Glutamatergic neuron (in vitro differentiated cells): ENCODE data around the gene MYO6. TPM values are rescaled to one million over a fixed set of nuclear protein-coding genes. Genes with fewer than 3 reads are reported as not detected.

Source experiments
- DNase-seq: peaks from one replicate; pipeline ENCODE4 v3.0.0; 2022
- H3K27ac Mint-ChIP-seq: one replicate; pipeline ENCODE4 v1.8.0; 2020; ENCODE audit warnings: mild to moderate bottlenecking, mixed read lengths, inconsistent platforms; ENCODE audit not compliant: unreplicated experiment
- H3K27me3 Mint-ChIP-seq: one replicate; pipeline ENCODE4 v1.8.0; 2020; ENCODE audit warnings: mild to moderate bottlenecking, moderate library complexity, mixed read lengths, inconsistent platforms; ENCODE audit not compliant: unreplicated experiment
- H3K36me3 Mint-ChIP-seq: one replicate; pipeline ENCODE4 v1.8.0; 2020; ENCODE audit warnings: mild to moderate bottlenecking, mixed read lengths, inconsistent platforms; ENCODE audit not compliant: unreplicated experiment
- H3K4me1 Mint-ChIP-seq: one replicate; pipeline ENCODE4 v1.8.0; 2020; ENCODE audit warnings: mild to moderate bottlenecking, low read depth, mixed read lengths, inconsistent platforms; ENCODE audit not compliant: unreplicated experiment
- H3K4me3 Mint-ChIP-seq: one replicate; pipeline ENCODE4 v1.8.0; 2020; ENCODE audit warnings: mild to moderate bottlenecking, mixed read lengths, inconsistent platforms; ENCODE audit not compliant: unreplicated experiment
- H3K9me3 Mint-ChIP-seq: one replicate; pipeline ENCODE4 v1.8.0; 2020; ENCODE audit warnings: mild to moderate bottlenecking, moderate library complexity, mixed read lengths, inconsistent platforms; ENCODE audit not compliant: unreplicated experiment
- total RNA-seq: library from RNA; stranded (reverse); fragmentation: NEBNext Ultra II Directional; extraction: Animal tissue kit (Norgen Biotek cat#: 25700); gene quantifications from one replicate; pipeline ENCODE4 v1.2.1, GENCODE V29; 2021; ENCODE audit not compliant: unreplicated experiment
- TF ChIP-seq, protein P1 (sequence below): fragments of 200-600 bp; sonication (generic); IDR thresholded peaks from one replicate; pipeline ENCODE4 v1.5.0; 2021; ENCODE audit not compliant: partially characterized antibody, unreplicated experiment

MYO6 gene
- total RNA-seq, 1 donor from 2014 or later: 72.2 TPM

DNA sequence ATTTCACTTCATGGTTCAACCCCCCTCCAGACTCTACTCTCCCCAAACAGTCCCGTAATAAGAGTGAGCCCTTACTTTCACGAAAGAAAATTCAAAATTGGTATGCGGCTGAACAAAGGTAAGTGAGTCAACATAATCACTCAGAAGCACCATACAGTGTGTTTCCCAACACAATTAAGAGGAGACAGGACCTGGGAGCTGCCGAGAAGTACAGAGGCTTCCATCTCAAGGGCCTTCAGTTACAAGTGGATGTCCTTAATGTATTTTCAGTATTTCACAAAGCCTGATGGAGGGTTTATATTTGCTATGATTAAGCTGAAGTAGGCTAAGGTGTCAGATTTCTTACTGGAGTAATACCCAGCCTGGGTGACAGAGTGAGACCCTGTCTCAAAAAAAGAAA lies 51.1 kb downstream of the MYO6 start:
- DNase-seq: no peak
- Mint-ChIP-seq H3K27ac (no peak overlapping the region), H3K27me3 (peaks cover 2% of the 10 kb centered on the region), H3K4me1 (no peaks in the 10 kb centered on the region), H3K36me3 (no peaks in the 10 kb centered on the region), H3K9me3 (peaks cover 1% of the 10 kb centered on the region), H3K4me3 (no peak overlapping the region)
- TF ChIP-seq, protein P1, sequence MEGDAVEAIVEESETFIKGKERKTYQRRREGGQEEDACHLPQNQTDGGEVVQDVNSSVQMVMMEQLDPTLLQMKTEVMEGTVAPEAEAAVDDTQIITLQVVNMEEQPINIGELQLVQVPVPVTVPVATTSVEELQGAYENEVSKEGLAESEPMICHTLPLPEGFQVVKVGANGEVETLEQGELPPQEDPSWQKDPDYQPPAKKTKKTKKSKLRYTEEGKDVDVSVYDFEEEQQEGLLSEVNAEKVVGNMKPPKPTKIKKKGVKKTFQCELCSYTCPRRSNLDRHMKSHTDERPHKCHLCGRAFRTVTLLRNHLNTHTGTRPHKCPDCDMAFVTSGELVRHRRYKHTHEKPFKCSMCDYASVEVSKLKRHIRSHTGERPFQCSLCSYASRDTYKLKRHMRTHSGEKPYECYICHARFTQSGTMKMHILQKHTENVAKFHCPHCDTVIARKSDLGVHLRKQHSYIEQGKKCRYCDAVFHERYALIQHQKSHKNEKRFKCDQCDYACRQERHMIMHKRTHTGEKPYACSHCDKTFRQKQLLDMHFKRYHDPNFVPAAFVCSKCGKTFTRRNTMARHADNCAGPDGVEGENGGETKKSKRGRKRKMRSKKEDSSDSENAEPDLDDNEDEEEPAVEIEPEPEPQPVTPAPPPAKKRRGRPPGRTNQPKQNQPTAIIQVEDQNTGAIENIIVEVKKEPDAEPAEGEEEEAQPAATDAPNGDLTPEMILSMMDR: no peak

DNA sequence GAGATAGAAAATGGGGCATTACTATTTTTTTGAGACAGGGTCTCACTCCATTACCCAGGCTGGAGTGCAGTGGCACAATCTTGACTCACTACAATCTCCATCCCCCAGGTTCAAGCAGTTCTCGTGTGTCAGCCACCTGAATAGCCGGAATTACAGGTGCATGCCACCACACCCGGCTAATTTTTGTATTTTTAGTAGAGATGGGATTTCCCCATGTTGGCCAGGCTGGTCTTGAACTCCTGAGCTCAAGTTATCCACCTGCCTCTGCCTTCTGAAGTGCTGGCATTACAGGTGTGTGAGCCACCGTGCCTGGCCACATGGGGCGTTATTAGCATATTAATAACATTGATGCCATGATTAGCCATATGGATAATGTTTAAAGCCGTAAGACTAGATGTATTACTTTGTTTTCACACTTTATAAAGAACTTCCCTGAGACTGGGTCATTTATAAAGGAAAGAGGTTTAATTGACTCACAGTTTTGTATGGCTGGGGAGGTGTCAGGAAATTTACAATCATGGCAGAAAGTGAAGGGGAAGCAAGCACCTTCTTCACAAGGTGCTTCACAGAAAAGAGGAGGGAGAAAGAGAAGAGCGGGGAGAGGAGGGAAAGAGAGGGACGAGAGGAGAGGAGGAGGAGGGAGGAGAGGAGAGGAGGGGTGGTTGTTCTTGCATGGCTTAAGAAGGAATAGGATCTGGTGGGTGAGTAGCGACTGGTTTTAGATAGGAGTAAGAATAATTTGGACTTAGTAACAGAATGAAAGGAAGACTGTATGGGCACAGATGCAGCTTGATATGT lies 51.9 kb downstream of the MYO6 start:
- DNase-seq: no peak
- Mint-ChIP-seq H3K36me3 (no peaks in the 10 kb centered on the region), H3K9me3 (peaks cover 1% of the 10 kb centered on the region), H3K4me1 (no peaks in the 10 kb centered on the region), H3K4me3 (no peak overlapping the region), H3K27me3 (peaks cover 2% of the 10 kb centered on the region), H3K27ac (no peak overlapping the region)
- TF ChIP-seq, protein P1: no peak

GRCh38 chr6:75802366-75802765 lies 53.3 kb downstream of the MYO6 start:
- Mint-ChIP-seq H3K9me3 (no peaks in the 10 kb centered on the region), H3K4me1 (no peaks in the 10 kb centered on the region), H3K36me3 (no peaks in the 10 kb centered on the region), H3K27ac (no peak overlapping the region), H3K27me3 (no peaks in the 10 kb centered on the region), H3K4me3 (no peak overlapping the region)
- DNase-seq: no peak
- TF ChIP-seq, protein P1: no peak

- Mint-ChIP-seq H3K9me3 (peaks cover 5% of the 10 kb centered on the region), H3K27me3 (peaks cover 5% of the 10 kb centered on the region), H3K4me1 (no peaks in the 10 kb centered on the region), H3K4me3 (no peak overlapping the region), H3K36me3 (no peaks in the 10 kb centered on the region), H3K27ac (no peak overlapping the region)
- TF ChIP-seq, protein P1: no peak
- no peak for DNase-seq
Measured at GRCh38 chr6:75808507-75808906, 59.5 kb downstream of the MYO6 start.

GRCh38 chr6:75812560-75812959 lies 63.5 kb downstream of the MYO6 start:
- DNase-seq: no peak
- TF ChIP-seq, protein P1: no peak
- Mint-ChIP-seq H3K4me1 (peaks cover 3% of the 10 kb centered on the region), H3K9me3 (peaks cover 5% of the 10 kb centered on the region), H3K27ac (no peak overlapping the region), H3K36me3 (no peaks in the 10 kb centered on the region), H3K27me3 (peaks cover 7% of the 10 kb centered on the region), H3K4me3 (no peak overlapping the region)
